Liver (tissue), 2 donors: ENCODE data around the gene MED12L.

Source experiments
- CTCF ChIP-seq: fragments of 150-350 bp; IDR thresholded peaks from 2 replicates; pipeline ENCODE4 v1.5.1; 2017; ENCODE audit warnings: improper control_type of control experiment, low read depth, low read length; ENCODE audit not compliant: missing input control
- ZBTB33 ChIP-seq: IDR thresholded peaks from 2 replicates; pipeline ENCODE4 v1.6.1; 2016; ENCODE audit warnings: antibody characterized with exemption
- donor health status: healthy.

- no peak for TF ChIP-seq ZBTB33
- TF ChIP-seq CTCF, result no peak
Observed at GRCh38 chr3:151144016-151144415, 58.6 kb downstream of the MED12L start.
